H9 (cell line): Measurements from ENCODE around the gene TBC1D17. TPM values are rescaled to one million over a fixed set of nuclear protein-coding genes. Genes with fewer than 3 reads are reported as not detected.
"Not testable (repeated sequence)": the region's sequence is repeated elsewhere in the genome, so short reads cannot be mapped to it uniquely, and the experiment has no call there.

Experiments used
- DNase-seq: peaks from one replicate; pipeline ENCODE4 v3.0.0-alpha.2; 2017
- H2AFZ ChIP-seq: one replicate; pipeline ENCODE4 v1.6.1; 2013; ENCODE audit warnings: mild to moderate bottlenecking, low read length, control low read depth, moderate library complexity
- H2AK5ac ChIP-seq: 2 replicates; pipeline ENCODE4 v1.6.1; 2013; ENCODE audit warnings: low read length, control low read depth, mixed read lengths; ENCODE audit not compliant: insufficient read length
- H2BK120ac ChIP-seq: one replicate; pipeline ENCODE4 v1.6.1; 2013; ENCODE audit warnings: low read depth, mild to moderate bottlenecking, low read length, control low read depth, inconsistent platforms; ENCODE audit not compliant: poor library complexity, severe bottlenecking
- H2BK12ac ChIP-seq: 2 replicates; pipeline ENCODE4 v1.6.1; 2013; ENCODE audit warnings: low read length, control low read depth, mixed read lengths, low read depth; ENCODE audit not compliant: insufficient read length
- H2BK15ac ChIP-seq: 2 replicates; pipeline ENCODE4 v1.6.1; 2013; ENCODE audit warnings: low read depth, low read length, control low read depth
- H2BK20ac ChIP-seq: one replicate; pipeline ENCODE4 v1.6.1; 2013; ENCODE audit warnings: low read depth, mild to moderate bottlenecking, low read length, control low read depth, inconsistent platforms; ENCODE audit not compliant: poor library complexity, severe bottlenecking
- H2BK5ac ChIP-seq: 2 replicates; pipeline ENCODE4 v1.6.1; 2013; ENCODE audit warnings: low read length, control low read depth, mixed read lengths; ENCODE audit not compliant: insufficient read length
- H3K14ac ChIP-seq: 2 replicates; pipeline ENCODE4 v1.6.1; 2013; ENCODE audit warnings: low read length, control low read depth; ENCODE audit not compliant: insufficient read depth
- H3K18ac ChIP-seq: 2 replicates; pipeline ENCODE4 v1.6.1; 2013; ENCODE audit warnings: low read depth, mild to moderate bottlenecking, mixed read lengths, low read length, control low read depth; ENCODE audit not compliant: insufficient read length
- H3K23ac ChIP-seq: 2 replicates; pipeline ENCODE4 v1.6.1; 2013; ENCODE audit warnings: low read length, control low read depth, mixed read lengths, low read depth; ENCODE audit not compliant: insufficient read length
- H3K23me2 ChIP-seq: 2 replicates; pipeline ENCODE4 v1.6.1; 2013; ENCODE audit warnings: low read depth, mild to moderate bottlenecking, mixed read lengths, low read length, control low read depth; ENCODE audit not compliant: insufficient read length, poor library complexity, severe bottlenecking
- H3K27ac ChIP-seq: 2 replicates; pipeline ENCODE4 v1.5.1; 2013; ENCODE audit warnings: low read length, control low read depth, mixed read lengths, low read depth; ENCODE audit not compliant: insufficient read length
- H3K27me3 ChIP-seq: 2 replicates; pipeline ENCODE4 v1.6.1; 2013; ENCODE audit warnings: low read length, control low read depth, inconsistent platforms; ENCODE audit not compliant: insufficient read depth
- H3K4ac ChIP-seq: 2 replicates; pipeline ENCODE4 v1.6.1; 2013; ENCODE audit warnings: low read depth, mild to moderate bottlenecking, control low read depth, inconsistent platforms, low read length, moderate library complexity
- H3K4me1 ChIP-seq: 2 replicates; pipeline ENCODE4 v1.6.1; 2013; ENCODE audit warnings: low read length, control low read depth, inconsistent platforms; ENCODE audit not compliant: insufficient read depth
- H3K4me2 ChIP-seq: 2 replicates; pipeline ENCODE4 v1.6.1; 2013; ENCODE audit warnings: low read length, control low read depth, mixed read lengths; ENCODE audit not compliant: insufficient read length, insufficient read depth
- H3K56ac ChIP-seq: 2 replicates; pipeline ENCODE4 v1.6.1; 2013; ENCODE audit warnings: low read depth, mild to moderate bottlenecking, mixed read lengths, low read length, control low read depth; ENCODE audit not compliant: insufficient read length
- H3K79me1 ChIP-seq: 2 replicates; pipeline ENCODE4 v1.6.1; 2013; ENCODE audit warnings: low read depth, mild to moderate bottlenecking, moderate library complexity, low read length, control low read depth, inconsistent platforms; ENCODE audit not compliant: insufficient read depth, poor library complexity, severe bottlenecking
- H3K79me2 ChIP-seq: 2 replicates; pipeline ENCODE4 v1.6.1; 2013; ENCODE audit warnings: low read length, control low read depth, inconsistent platforms; ENCODE audit not compliant: insufficient read depth
- H3K9ac ChIP-seq: 2 replicates; pipeline ENCODE4 v1.6.1; 2013; ENCODE audit warnings: low read length, control low read depth, mixed read lengths; ENCODE audit not compliant: insufficient read length; ENCODE audit errors: extremely low read depth
- H3K9me3 ChIP-seq: one replicate; pipeline ENCODE4 v1.6.1; 2013; ENCODE audit warnings: low read depth, low read length, inconsistent platforms; ENCODE audit not compliant: control insufficient read depth
- H3T11ph ChIP-seq: one replicate; pipeline ENCODE4 v1.6.1; 2013; ENCODE audit warnings: mild to moderate bottlenecking, low read length, control low read depth, inconsistent platforms
- H4K20me1 ChIP-seq: one replicate; pipeline ENCODE4 v1.6.1; 2013; ENCODE audit not compliant: control insufficient read depth, insufficient read length, insufficient read depth
- H4K5ac ChIP-seq: 2 replicates; pipeline ENCODE4 v1.6.1; 2013; ENCODE audit warnings: low read depth, mild to moderate bottlenecking, mixed read lengths, low read length, control low read depth; ENCODE audit not compliant: insufficient read length
- H4K8ac ChIP-seq: replicated peaks from 2 replicates; pipeline ENCODE4 v1.6.1; 2013; ENCODE audit warnings: low read length, control low read depth, mixed read lengths, low read depth; ENCODE audit not compliant: insufficient read length
- H4K91ac ChIP-seq: 2 replicates; pipeline ENCODE4 v1.6.1; 2013; ENCODE audit warnings: low read depth, mild to moderate bottlenecking, moderate library complexity, mixed read lengths, low read length, control low read depth; ENCODE audit not compliant: insufficient read length
- H3K27ac Mint-ChIP-seq, 3 experiments: 2 replicates in 2 of 3; 3 replicates in 1 of 3; pipeline ENCODE4 v1.8.0; 2020 to 2021; ENCODE audit warnings: mixed read lengths in 3 of 3, mild to moderate bottlenecking in 1 of 3, moderate library complexity in 1 of 3
- H3K27me3 Mint-ChIP-seq: 2 replicates; pipeline ENCODE4 v1.8.0; 2021; ENCODE audit warnings: low read depth, mild to moderate bottlenecking, moderate library complexity, mixed read lengths
- H3K36me3 Mint-ChIP-seq, 3 experiments: 2 replicates in 2 of 3; 3 replicates in 1 of 3; pipeline ENCODE4 v1.8.0; 2020 to 2021; ENCODE audit warnings: low read depth in 3 of 3, mixed read lengths in 3 of 3; ENCODE audit not compliant: insufficient read depth in 1 of 3
- H3K4me1 Mint-ChIP-seq, 2 experiments: 2 replicates each; pipeline ENCODE4 v1.8.0; 2020; ENCODE audit warnings: mixed read lengths in 2 of 2
- H3K4me3 Mint-ChIP-seq, 2 experiments: 2 replicates in 1 of 2; 3 replicates in 1 of 2; pipeline ENCODE4 v1.8.0; 2020 to 2021; ENCODE audit warnings: mild to moderate bottlenecking in 2 of 2, mixed read lengths in 2 of 2, moderate library complexity in 1 of 2
- H3K9me3 Mint-ChIP-seq, 2 experiments: 2 replicates in 1 of 2; 3 replicates in 1 of 2; pipeline ENCODE4 v1.8.0; 2020; ENCODE audit warnings: mild to moderate bottlenecking in 2 of 2, mixed read lengths in 2 of 2, moderate library complexity in 1 of 2
- WGBS: extraction: QIAGEN DNeasy Blood & Tissue Kit; methylation state at CpG from one replicate; pipeline ENCODE4 v1.1.7; 2013; ENCODE audit warnings: missing lambda C conversion rate, low lambda C conversion rate, mixed read lengths; ENCODE audit not compliant: insufficient read length; ENCODE audit errors: extremely low coverage; 5-methylcytosine and 5-hydroxymethylcytosine counted together
- total RNA-seq: library from RNA; stranded (reverse); gene quantifications from 2 replicates; pipeline ENCODE4 v1.2.1, GENCODE V29; 2021
- TF ChIP-seq, protein P1 (sequence below): fragments of 200-600 bp; sonication (generic); conservative IDR thresholded peaks from 3 replicates; pipeline ENCODE4 v1.8.0; 2021; ENCODE audit warnings: antibody characterized with exemption, mild to moderate bottlenecking

The TBC1D17 gene
- total RNA-seq, 1 experiment from 2014 or later: 33.6 TPM

DNA sequence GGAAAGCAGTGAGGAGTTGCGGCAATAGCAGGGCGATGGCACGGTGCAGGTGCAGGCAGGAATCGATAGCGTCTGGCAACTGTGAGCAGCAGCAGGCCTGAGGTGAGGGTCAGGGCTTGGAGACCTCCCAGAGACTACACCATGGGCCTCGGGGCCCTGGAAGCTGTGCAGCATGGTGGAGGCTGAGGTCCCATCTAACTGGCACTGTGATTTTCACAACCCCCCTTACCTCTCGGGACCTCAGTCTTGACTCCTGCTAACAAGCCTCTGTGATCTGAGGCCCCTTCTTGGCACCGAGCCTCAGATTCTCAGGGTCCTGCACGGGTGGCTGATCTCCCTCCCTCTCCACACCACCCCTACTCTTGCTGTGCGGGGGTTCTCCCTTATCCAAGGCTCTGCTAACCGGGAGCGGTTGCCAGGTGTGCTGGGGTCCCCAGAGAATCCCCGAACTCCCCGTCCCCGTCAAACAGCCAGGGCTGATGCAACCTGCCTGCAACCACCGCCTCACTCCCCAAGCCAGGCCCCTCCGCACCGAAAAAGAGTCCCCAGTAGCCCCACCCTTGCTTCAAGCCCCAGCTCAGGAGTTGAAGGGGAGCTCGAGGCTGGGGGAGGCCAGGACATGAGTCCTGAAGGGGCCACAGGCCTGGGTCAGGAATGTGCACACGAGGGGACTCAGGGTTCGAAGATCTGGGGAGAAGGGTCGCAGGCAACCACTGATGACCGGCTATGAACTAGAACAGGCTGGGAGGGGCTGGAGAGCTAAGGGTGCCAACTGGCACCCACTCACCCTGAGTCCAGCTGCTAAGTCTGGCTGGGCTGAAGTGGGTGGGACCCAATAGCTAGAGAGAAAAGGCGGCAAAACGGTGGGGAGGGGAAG lies 46.7 kb downstream of the TBC1D17 start:
- no peak overlapping the region for H4K5ac ChIP-seq
- Mint-ChIP-seq H3K4me3 (peak overlapping the region in 1 of 2 experiments; percentile 57; a peak in 2 of 5 replicates), H3K36me3 (peaks cover 54 to 84% (median 80%) of the 10 kb centered on the region in 3 experiments; a peak in 6 of 7 replicates), H3K9me3 (peaks cover 0 to 2% of the 10 kb centered on the region in 2 experiments; a peak in 3 of 5 replicates), H3K4me1 (peaks cover 30 to 58% of the 10 kb centered on the region in 2 experiments), H3K27me3 (peaks cover under 1% of the 10 kb centered on the region; the same call in 1 of the 2 replicates), H3K27ac (peak overlapping the region; percentile 73 to 92 (median 83))
- no peak overlapping the region for H3K14ac ChIP-seq
- H2BK20ac ChIP-seq: no peak overlapping the region
- H3K18ac ChIP-seq: no peak overlapping the region
- peaks cover 4% of the 10 kb centered on the region for H3K23me2 ChIP-seq
- H3K9ac ChIP-seq: no peak overlapping the region
- no peak overlapping the region for H2BK120ac ChIP-seq
- H3K27ac ChIP-seq: no peak overlapping the region
- H4K20me1 ChIP-seq: peaks cover 5% of the 10 kb centered on the region
- no peak overlapping the region for H2AK5ac ChIP-seq
- no peak for DNase-seq
- H3K4me1 ChIP-seq: no peaks in the 10 kb centered on the region
- TF ChIP-seq, protein P1, sequence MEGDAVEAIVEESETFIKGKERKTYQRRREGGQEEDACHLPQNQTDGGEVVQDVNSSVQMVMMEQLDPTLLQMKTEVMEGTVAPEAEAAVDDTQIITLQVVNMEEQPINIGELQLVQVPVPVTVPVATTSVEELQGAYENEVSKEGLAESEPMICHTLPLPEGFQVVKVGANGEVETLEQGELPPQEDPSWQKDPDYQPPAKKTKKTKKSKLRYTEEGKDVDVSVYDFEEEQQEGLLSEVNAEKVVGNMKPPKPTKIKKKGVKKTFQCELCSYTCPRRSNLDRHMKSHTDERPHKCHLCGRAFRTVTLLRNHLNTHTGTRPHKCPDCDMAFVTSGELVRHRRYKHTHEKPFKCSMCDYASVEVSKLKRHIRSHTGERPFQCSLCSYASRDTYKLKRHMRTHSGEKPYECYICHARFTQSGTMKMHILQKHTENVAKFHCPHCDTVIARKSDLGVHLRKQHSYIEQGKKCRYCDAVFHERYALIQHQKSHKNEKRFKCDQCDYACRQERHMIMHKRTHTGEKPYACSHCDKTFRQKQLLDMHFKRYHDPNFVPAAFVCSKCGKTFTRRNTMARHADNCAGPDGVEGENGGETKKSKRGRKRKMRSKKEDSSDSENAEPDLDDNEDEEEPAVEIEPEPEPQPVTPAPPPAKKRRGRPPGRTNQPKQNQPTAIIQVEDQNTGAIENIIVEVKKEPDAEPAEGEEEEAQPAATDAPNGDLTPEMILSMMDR: no peak
- no peaks in the 10 kb centered on the region for H3K9me3 ChIP-seq
- H3K79me1 ChIP-seq: peaks cover 5% of the 10 kb centered on the region
- H3T11ph ChIP-seq: no peak overlapping the region
- no peaks in the 10 kb centered on the region for H3K27me3 ChIP-seq
- H2BK5ac ChIP-seq: no peak overlapping the region
- H3K79me2 ChIP-seq: peaks cover 41% of the 10 kb centered on the region; the same call in 1 of the 2 replicates
- H3K23ac ChIP-seq: no peak overlapping the region
- no peak overlapping the region for H4K8ac ChIP-seq
- no peak overlapping the region for H2BK12ac ChIP-seq
- H4K91ac ChIP-seq: no peak overlapping the region
- no peak overlapping the region for H3K4me2 ChIP-seq
- H2AFZ ChIP-seq: no peak overlapping the region
- H3K4ac ChIP-seq: no peak overlapping the region
- no CpG with 5 or more reads among the region's 25 CpGs for WGBS
- H2BK15ac ChIP-seq: no peak overlapping the region
- H3K56ac ChIP-seq: no peak overlapping the region

DNA sequence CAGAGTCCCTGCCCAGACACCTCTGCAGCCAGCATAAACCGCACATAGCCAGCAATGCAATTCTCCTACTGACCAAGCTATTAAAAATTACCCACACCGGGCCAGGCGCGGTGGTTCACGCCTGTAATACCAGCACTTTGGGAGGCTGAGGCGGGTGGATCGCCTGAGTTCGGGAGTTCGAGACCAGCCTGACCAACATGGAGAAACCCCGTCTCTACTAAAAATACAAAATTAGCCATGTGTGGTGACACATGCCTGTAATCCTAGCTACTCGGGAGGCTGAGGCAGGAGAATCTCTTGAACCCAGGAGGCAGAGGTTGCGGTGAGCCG lies 47.3 kb downstream of the TBC1D17 start:
- not testable (repeated sequence) for H3K9me3 ChIP-seq, H4K8ac ChIP-seq, H3K4me2 ChIP-seq, H3K9me3 Mint-ChIP-seq, H3K23me2 ChIP-seq, H4K91ac ChIP-seq, H3K79me1 ChIP-seq, H3T11ph ChIP-seq, H3K4ac ChIP-seq, H2BK120ac ChIP-seq, H4K20me1 ChIP-seq, H2BK15ac ChIP-seq, H3K9ac ChIP-seq, H3K27me3 ChIP-seq, H3K23ac ChIP-seq, H3K4me1 ChIP-seq, H2AK5ac ChIP-seq, H3K56ac ChIP-seq, H3K4me3 Mint-ChIP-seq, H2BK20ac ChIP-seq, H3K27me3 Mint-ChIP-seq, H3K18ac ChIP-seq, DNase-seq, H3K14ac ChIP-seq, H2BK12ac ChIP-seq, H2AFZ ChIP-seq, H2BK5ac ChIP-seq, H4K5ac ChIP-seq, H3K27ac ChIP-seq
- H3K27ac Mint-ChIP-seq: 0 out of 7 replicates have a peak overlapping the region, but pooled peaks of 1 of the 3 experiments have one; percentile 73
- H3K79me2 ChIP-seq: peaks cover 39% of the 10 kb centered on the region; the same call in 1 of the 2 replicates
- peaks cover 28 to 58% of the 10 kb centered on the region in 2 experiments for H3K4me1 Mint-ChIP-seq
- H3K36me3 Mint-ChIP-seq: peaks cover 52 to 80% (median 75%) of the 10 kb centered on the region in 3 experiments; a peak in 6 of 7 replicates
- WGBS: no CpG with 5 or more reads among the region's 13 CpGs
